Panc1 (cell line): ENCODE data around the gene NDRG3. TPM values are rescaled to one million over a fixed set of nuclear protein-coding genes. Genes with fewer than 3 reads are reported as not detected.

Source experiments
- ATAC-seq: fragments of 200-7000 bp; cut with Tn5 transposase; 2 replicates; pipeline ENCODE4 v1.9.1; 2020; ENCODE audit warnings: mild to moderate bottlenecking, moderate library complexity
- BruUV-seq: library from RNA; stranded (reverse); fragments of 400-500 nt; replicated peaks from 2 replicates; lab custom pipeline; 2021; lab: Mats Ljungman, UMichigan
- CTCF ChIA-PET: fragments of 300-600 bp; sonication (Branson Sonifier 250); formaldehyde crosslinking; loops from one replicate; lab custom pipeline; 2022; ENCODE audit warnings: antibody characterized with exemption; lab: Charles Lee
- POLR2A ChIA-PET: fragments of 300-600 bp; sonication (Branson Sonifier 250); formaldehyde crosslinking; loops from one replicate; lab custom pipeline; 2022; ENCODE audit warnings: antibody characterized with exemption; lab: Charles Lee
- DNase-seq: peaks from one replicate; pipeline ENCODE4 v3.0.0-alpha.2; 2010; ENCODE audit warnings: low read depth, low spot score
- H3K27ac ChIP-seq: 2 replicates; pipeline ENCODE4 v1.5.1; 2011; ENCODE audit warnings: mild to moderate bottlenecking, low read length, inconsistent platforms
- H3K27me3 ChIP-seq: fragments of 200-500 bp; sonication (Bioruptor generic); 2 replicates; pipeline ENCODE4 v1.6.0; 2014; ENCODE audit warnings: low read length, inconsistent platforms; ENCODE audit not compliant: control insufficient read depth, insufficient read depth
- H3K36me3 ChIP-seq: fragments of 200-500 bp; sonication (Bioruptor generic); 2 replicates; pipeline ENCODE4 v1.5.1; 2014; ENCODE audit warnings: inconsistent platforms, mild to moderate bottlenecking, low read length, moderate library complexity; ENCODE audit not compliant: control insufficient read depth, insufficient read depth
- H3K4me1 ChIP-seq: 2 replicates; pipeline ENCODE4 v1.5.1; 2011; ENCODE audit warnings: inconsistent platforms, mild to moderate bottlenecking, low read length, moderate library complexity; ENCODE audit not compliant: control insufficient read depth, insufficient read depth
- H3K4me3 ChIP-seq, 2 experiments: 2 replicates each; pipeline ENCODE4 v1.5.1; 2011 to 2012; ENCODE audit warnings: low read depth in 2 of 2, low read length in 2 of 2, mild to moderate bottlenecking in 2 of 2, inconsistent platforms in 1 of 2, moderate library complexity in 1 of 2
- H3K9me3 ChIP-seq: fragments of 200-500 bp; sonication (Bioruptor generic); 2 replicates; pipeline ENCODE4 v1.5.1; 2014; ENCODE audit warnings: low read depth, mild to moderate bottlenecking, inconsistent platforms, low read length, moderate library complexity; ENCODE audit not compliant: control insufficient read depth, insufficient read depth
- CTCF ChIP-seq: fragments of 450-650 bp; IDR thresholded peaks from 2 replicates; pipeline ENCODE4 v1.5.1; 2017; ENCODE audit warnings: mild to moderate bottlenecking
- POLR2AphosphoS5 ChIP-seq: IDR thresholded peaks from 2 replicates; pipeline ENCODE4 v1.6.1; 2012; ENCODE audit warnings: mild to moderate bottlenecking, low read depth, low read length, moderate library complexity
- REST ChIP-seq, 2 experiments: IDR thresholded peaks; 2 replicates each; pipeline ENCODE4 v1.6.1; 2011 to 2012; ENCODE audit warnings: low read depth in 2 of 2, control low read depth in 1 of 2, low read length in 1 of 2, mild to moderate bottlenecking in 1 of 2, moderate library complexity in 1 of 2; ENCODE audit not compliant: insufficient read depth in 1 of 2
- SIN3A ChIP-seq: IDR thresholded peaks from 2 replicates; pipeline ENCODE4 v1.6.1; 2012; ENCODE audit warnings: low read depth, mild to moderate bottlenecking, low read length, moderate library complexity, borderline replicate concordance; ENCODE audit not compliant: insufficient read depth
- TCF7L2 ChIP-seq: IDR thresholded peaks from 2 replicates; pipeline ENCODE4 v1.6.1; 2011; ENCODE audit warnings: mild to moderate bottlenecking, low read depth, low read length, inconsistent platforms
- in situ Hi-C: cut with HindIII; loops from 2 replicates; pipeline ENCODE4 v1.10.0; 2016; ENCODE audit warnings: low sequenced_read_pairs, low pct_unique_long_range_greater_than_20kb
- intact Hi-C: fragments of 100-400 bp; cut with micrococcal nuclease; formaldehyde crosslinking; loops from one replicate; pipeline ENCODE4 v1.10.0; 2022; ENCODE audit not compliant: unreplicated experiment
- total RNA-seq: library from RNA; stranded (reverse); gene quantifications from one replicate; pipeline ENCODE4 v1.2.1, GENCODE V29; 2021; ENCODE audit not compliant: unreplicated experiment

Gene NDRG3
- total RNA-seq, 1 experiment from 2014 or later, result 36.0 TPM

DNA sequence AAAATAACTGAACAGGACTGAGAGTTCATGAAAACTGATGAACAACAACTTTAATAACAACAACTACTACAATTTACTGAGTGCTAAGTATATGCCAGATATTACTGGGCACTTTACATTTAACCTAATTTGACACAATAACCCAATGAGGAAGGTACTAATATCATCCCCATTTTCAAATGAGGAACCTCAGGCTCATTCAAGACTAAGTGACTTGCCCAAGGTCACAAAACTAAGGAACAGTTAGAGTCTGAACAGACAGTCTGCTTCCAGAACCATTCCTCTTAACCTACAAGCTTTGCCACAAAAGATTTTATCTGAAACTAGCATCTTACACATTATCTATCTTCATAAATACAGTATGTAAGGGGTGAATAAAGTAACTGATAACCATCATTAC is 10.6 kb upstream of the NDRG3 start:
- H3K4me1 ChIP-seq, result no peaks in the 10 kb centered on the region
- DNase-seq (no peak), ATAC-seq (no peak)
- CTCF ChIA-PET, result no interaction called here
- H3K27me3 ChIP-seq, result no peaks in the 10 kb centered on the region
- in situ Hi-C loops, result no loop called here
- no TSS peak for BruUV-seq
- H3K9me3 ChIP-seq, result no peaks in the 10 kb centered on the region
- peaks cover 4% of the 10 kb centered on the region; the same call in 1 of the 2 replicates for H3K36me3 ChIP-seq
- intact Hi-C loops, result no loop called here
- no peak overlapping the region for H3K4me3 ChIP-seq
- POLR2A ChIA-PET, result interaction anchor here (0.6 kb wide), 1 partner anchor 300 kb away, joined by 5 read pairs; no protein-coding TSS in a partner anchor
- no peak overlapping the region for H3K27ac ChIP-seq
- TF ChIP-seq POLR2AphosphoS5 (no peak), REST (IDR thresholded peaks at IDR 0.05; ENCODE audit: insufficient read depth in 1 of 2, low read depth in 2 of 2, low read length in 1 of 2) (no peak), SIN3A (no peak), CTCF (no peak), TCF7L2 (no peak)

DNA sequence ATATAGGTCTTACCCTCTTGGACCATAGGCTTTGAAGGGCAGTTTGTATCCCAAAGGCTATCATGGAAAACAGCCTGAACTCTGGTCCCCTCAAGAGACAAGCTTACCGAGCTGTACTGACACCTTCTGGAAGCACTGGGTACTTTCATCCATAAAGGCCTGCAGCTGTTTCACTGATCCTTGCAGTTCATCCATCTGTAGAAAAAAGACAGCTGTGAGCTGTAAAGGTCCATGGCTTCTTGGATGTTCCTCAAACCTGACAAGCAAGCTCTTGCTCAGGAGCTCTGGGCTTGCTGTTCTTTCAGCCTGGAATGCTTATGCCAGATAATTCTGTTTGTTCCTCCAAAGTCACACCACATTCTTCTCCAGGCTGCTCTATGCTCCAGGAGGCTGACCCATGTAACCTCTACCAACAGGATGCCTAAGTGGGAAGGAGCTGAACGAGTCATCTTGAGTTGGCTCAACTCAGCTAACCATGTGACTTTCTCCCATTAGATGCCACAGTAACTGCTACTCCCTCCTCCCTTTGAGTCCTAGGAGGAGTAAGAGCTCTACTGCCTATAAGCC is 8.8 kb upstream of the NDRG3 start:
- no peaks in the 10 kb centered on the region for H3K27me3 ChIP-seq
- CTCF ChIA-PET, result interaction anchor here (0.5 to 1.6 kb wide), 10 partner anchors 11 to 290 kb away, joined by 3 to 5 read pairs (median 3); no protein-coding TSS in a partner anchor
- no TSS peak for BruUV-seq
- H3K4me1 ChIP-seq, result no peaks in the 10 kb centered on the region
- peak; percentile 78 for DNase-seq
- intact Hi-C loops (loop anchor here (5.0 kb wide), 1 partner anchor 142 kb away; no protein-coding TSS in a partner anchor), in situ Hi-C loops (no loop called here)
- POLR2A ChIA-PET, result no interaction called here
- no peak overlapping the region for H3K27ac ChIP-seq
- H3K36me3 ChIP-seq, result peaks cover 4% of the 10 kb centered on the region; the same call in 1 of the 2 replicates
- peak; percentile 92 for ATAC-seq
- no peaks in the 10 kb centered on the region for H3K9me3 ChIP-seq
- H3K4me3 ChIP-seq, result no peak overlapping the region
- no peak for TF ChIP-seq SIN3A
- peak; percentile 84 for TF ChIP-seq CTCF
